ENCODE results near the gene ZNF581.
A peak's percentile ranks its signal among the peaks of the same experiment; 100 is the strongest.

The ZNF581 gene

DNA sequence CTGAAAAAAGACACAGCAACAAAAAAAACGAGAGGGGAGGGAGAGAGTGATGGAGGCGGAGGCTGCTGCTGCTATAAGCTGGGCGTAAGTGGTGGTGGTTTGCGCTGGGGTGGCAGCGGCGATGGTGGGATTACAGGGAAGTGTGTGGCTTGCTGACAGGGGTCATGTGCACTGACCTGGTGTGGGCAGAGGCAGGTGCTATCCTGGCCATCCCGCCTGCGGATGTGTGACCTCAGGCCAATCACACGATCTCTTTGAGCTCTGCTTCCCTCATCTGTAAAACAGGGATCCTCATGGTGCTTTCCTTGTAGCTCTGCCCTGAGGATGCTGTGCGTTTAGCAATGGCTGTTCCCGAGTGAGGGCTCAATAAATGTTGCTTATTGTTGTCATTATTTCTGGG is 5.9 kb upstream of the ZNF581 start:
- TF ChIP-seq CTCF (conservative IDR thresholded peaks at IDR 0.05; ENCODE audit: control insufficient read depth, insufficient read depth, low read depth, low read length): no peak
- no peak for DNase-seq (ENCODE audit: low read depth)
- no peak overlapping the region for H3K4me3 ChIP-seq (ENCODE audit: control insufficient read depth, low read depth, low read length)

- peak; percentile 57 for DNase-seq (ENCODE audit: low read depth)
- H3K4me3 ChIP-seq (ENCODE audit: control insufficient read depth, low read depth, low read length): no peak overlapping the region
- peak; percentile 48 for TF ChIP-seq CTCF (conservative IDR thresholded peaks at IDR 0.05; ENCODE audit: control insufficient read depth, insufficient read depth, low read depth, low read length)
These were observed 4.5 kb upstream of the ZNF581 start for GRCh38 chr19:55638864-55639359.

DNA sequence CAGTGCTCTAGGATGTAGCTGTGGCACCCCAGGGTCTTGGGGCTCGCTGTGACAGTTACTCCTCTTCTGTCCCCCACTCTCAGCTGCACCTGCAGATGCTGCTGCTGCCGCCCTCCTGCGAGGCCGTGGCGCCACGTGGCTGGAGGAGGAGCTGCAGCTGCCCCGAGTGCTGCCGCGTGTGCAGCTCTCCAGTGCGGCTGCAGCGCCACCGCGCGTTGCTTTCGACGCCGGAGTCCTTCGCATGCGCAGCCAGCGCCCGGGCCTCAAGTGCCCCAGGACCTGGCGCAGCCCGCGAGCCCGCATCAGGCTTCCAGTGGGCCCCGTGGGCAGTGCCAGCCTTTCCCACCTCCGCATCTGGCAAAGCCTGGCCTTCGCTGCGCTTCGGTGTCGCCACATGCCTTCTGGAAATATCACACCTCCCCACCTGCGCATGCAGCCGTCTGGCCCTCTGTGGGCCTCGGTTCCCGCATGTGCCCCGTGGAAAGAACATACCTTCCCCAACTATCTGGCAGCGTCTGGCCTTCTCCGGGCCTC is 3.3 kb upstream of the ZNF581 start:
- H3K4me3 ChIP-seq (ENCODE audit: control insufficient read depth, low read depth, low read length): peak overlapping the region; percentile 38
- TF ChIP-seq CTCF (conservative IDR thresholded peaks at IDR 0.05; ENCODE audit: control insufficient read depth, insufficient read depth, low read depth, low read length): peak; percentile 28
- DNase-seq (ENCODE audit: low read depth): peak; percentile 73

- TF ChIP-seq CTCF (conservative IDR thresholded peaks at IDR 0.05; ENCODE audit: control insufficient read depth, insufficient read depth, low read depth, low read length): no peak
- H3K4me3 ChIP-seq (ENCODE audit: control insufficient read depth, low read depth, low read length): peak within 1 kb of the TSS; percentile 75
- DNase-seq (ENCODE audit: low read depth): peak; percentile 72
These were observed 2.6 kb upstream of the ZNF581 start, which contains the start of gene ZNF580 for GRCh38 chr19:55640577-55641425. Gene ZNF580, plus strand, starts transcription at chr19:55641002. Its CDS starts 1,507 bp downstream, at chr19:55642509.

DNA sequence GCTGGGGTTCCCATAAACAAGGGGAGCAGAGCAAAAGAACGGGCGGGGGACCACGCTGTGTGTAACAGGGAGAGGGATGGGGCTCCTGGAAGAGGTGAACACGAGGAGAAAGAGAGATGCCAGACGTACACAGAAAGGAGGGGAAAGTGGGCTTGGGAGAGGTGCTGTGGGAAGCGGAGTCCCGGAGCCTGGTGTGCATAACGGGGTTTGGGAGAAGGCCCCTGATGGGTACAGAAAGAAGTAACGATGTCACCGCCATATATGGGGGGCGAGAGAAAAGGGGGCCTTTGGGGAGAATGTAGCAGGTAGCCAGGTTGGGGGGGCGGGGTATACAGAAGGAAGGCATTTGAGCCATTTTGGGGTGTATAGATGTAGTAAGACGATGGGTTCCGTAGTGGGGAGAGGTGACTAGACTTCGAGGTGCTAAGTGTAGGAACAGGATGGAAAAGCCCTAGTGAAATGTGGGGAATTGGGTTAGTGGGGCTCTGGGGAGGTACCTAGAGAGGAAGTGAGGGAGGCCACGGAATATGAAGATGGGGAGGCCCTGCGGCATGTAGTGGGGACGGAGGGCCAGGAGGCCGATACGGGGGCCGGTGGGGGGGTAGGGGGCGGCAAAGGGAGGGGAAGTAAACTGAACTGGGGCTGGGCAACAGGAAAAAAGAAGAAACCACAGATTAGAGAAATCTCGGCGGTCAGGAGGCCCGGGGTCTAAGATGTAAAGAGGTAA is 1.9 kb upstream of the ZNF581 start:
- no peak for DNase-seq (ENCODE audit: low read depth)
- no peak for TF ChIP-seq CTCF (conservative IDR thresholded peaks at IDR 0.05; ENCODE audit: control insufficient read depth, insufficient read depth, low read depth, low read length)
- H3K4me3 ChIP-seq (ENCODE audit: control insufficient read depth, low read depth, low read length): peak overlapping the region; percentile 75

DNA sequence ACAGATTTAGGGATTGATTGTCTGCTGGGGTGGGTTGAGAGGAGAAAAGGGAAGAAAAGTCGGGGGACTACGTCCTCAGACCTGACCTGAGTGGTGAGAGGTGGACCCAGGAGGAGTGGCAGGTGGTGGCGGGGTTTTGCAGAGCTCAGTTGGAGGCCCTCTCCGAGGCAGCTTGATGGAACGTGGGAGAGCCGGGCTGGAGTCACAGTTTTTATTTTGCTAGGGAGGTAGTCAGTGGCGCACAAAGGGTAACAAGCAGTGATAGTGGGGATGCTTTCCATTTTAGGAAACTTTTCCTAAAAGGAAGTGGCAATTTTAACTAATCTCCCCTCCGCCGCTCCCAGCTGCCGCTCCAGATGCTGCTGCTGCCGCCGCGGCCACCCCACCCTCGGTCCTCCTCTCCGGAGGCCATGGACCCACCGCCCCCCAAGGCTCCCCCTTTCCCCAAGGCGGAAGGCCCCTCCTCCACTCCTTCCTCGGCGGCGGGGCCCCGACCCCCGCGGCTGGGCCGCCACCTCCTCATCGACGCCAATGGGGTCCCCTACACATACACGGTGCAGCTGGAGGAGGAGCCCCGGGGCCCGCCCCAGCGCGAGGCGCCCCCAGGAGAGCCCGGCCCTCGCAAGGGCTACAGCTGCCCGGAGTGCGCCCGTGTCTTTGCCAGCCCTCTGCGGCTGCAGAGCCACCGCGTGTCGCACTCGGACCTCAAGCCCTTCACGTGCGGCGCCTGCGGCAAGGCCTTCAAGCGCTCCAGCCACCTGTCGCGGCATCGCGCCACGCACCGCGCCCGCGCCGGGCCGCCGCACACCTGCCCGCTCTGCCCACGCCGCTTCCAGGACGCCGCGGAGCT is 1.1 kb upstream of the ZNF581 start:
- H3K4me3 ChIP-seq (ENCODE audit: control insufficient read depth, low read depth, low read length): peak overlapping the region; percentile 77
- TF ChIP-seq CTCF (conservative IDR thresholded peaks at IDR 0.05; ENCODE audit: control insufficient read depth, insufficient read depth, low read depth, low read length): no peak
- no peak for DNase-seq (ENCODE audit: low read depth)
